Fibroblast of pulmonary artery (primary cell): ENCODE results near the gene VPS4B.
A peak's percentile ranks its signal among the peaks of the same experiment; 100 is the strongest.

ENCODE experiments used
- DNase-seq: peaks from one replicate; pipeline ENCODE4 v3.0.0-alpha.2; 2010; ENCODE audit warnings: low read depth
- H3K4me3 ChIP-seq: replicated peaks from 2 replicates; pipeline ENCODE4 v1.5.1; 2011; ENCODE audit warnings: low read depth, mild to moderate bottlenecking, control low read depth, low read length, moderate library complexity
- CTCF ChIP-seq: IDR thresholded peaks from 2 replicates; pipeline ENCODE4 v1.5.1; 2011; ENCODE audit warnings: mild to moderate bottlenecking, control low read depth, low read length, inconsistent platforms; ENCODE audit errors: missing control alignments

Gene VPS4B

GRCh38 chr18:63397349-63397748 is 24.9 kb downstream of the VPS4B start:
- TF ChIP-seq CTCF: no peak
- H3K4me3 ChIP-seq: no peak overlapping the region
- DNase-seq: no peak

- H3K4me3 ChIP-seq: no peak overlapping the region
- TF ChIP-seq CTCF: no peak
These were observed 26.8 kb downstream of the VPS4B start for GRCh38 chr18:63395503-63395902.

GRCh38 chr18:63394954-63395353 is 27.3 kb downstream of the VPS4B start:
- no peak for TF ChIP-seq CTCF
- no peak overlapping the region for H3K4me3 ChIP-seq
- DNase-seq: no peak

More at GRCh38 chr18:63395503-63395902, 26.8 kb downstream of the VPS4B start:
- no peak for DNase-seq

- no peak overlapping the region for H3K4me3 ChIP-seq
- TF ChIP-seq CTCF: no peak
- DNase-seq: no peak
These were observed 34.4 kb downstream of the VPS4B start for GRCh38 chr18:63387861-63388260.

- no peak overlapping the region for H3K4me3 ChIP-seq
- no peak for TF ChIP-seq CTCF
- DNase-seq: no peak
These were observed 39.4 kb downstream of the VPS4B start for GRCh38 chr18:63382843-63383242.

- peak; percentile 13 for DNase-seq
- H3K4me3 ChIP-seq: no peak overlapping the region
- no peak for TF ChIP-seq CTCF
These were observed 42.7 kb downstream of the VPS4B start for GRCh38 chr18:63379639-63379962.

GRCh38 chr18:63378919-63379638 is 43.2 kb downstream of the VPS4B start:
- H3K4me3 ChIP-seq: peak overlapping the region; percentile 2
- TF ChIP-seq CTCF: no peak
- DNase-seq: peak; percentile 20
